A673 (cell line): ENCODE measurements around the gene DESI2.

Source experiments
- EZH2 ChIP-seq: fragments of 200-600 bp; sonication (generic); IDR thresholded peaks from 2 replicates; pipeline ENCODE4 v1.6.1; 2017; ENCODE audit warnings: borderline replicate concordance, low read depth, mild to moderate bottlenecking, mixed read lengths, antibody characterized with exemption, low read length; ENCODE audit not compliant: poor library complexity, severe bottlenecking
- TF ChIP-seq, protein P1 (sequence below): fragments of 300-800, 200-600 bp; sonication (generic); conservative IDR thresholded peaks from 2 replicates; pipeline ENCODE4 v1.5.1; 2017; ENCODE audit warnings: low read depth, mild to moderate bottlenecking, antibody characterized with exemption, low read length, moderate library complexity, mixed read lengths

DNA sequence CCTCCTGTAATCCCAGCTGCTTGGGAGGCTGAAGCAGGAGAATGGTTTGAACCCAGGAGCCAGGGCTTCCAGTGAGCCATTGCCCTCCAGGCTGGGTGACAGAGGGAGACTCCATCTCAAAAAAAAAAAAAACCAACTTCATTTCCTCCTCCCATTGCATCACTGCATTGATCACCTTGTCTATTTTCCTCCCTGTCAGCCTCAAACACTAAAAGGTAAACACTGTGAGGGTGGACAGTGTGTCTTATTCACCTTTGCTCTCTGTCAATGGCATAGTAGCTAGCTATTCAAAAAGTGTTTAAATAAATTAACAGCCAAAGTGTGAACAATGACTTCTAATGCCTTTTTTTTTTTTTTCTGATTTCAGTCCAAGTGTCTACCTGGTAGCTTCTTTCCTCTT is 13.4 kb upstream of the DESI2 start:
- TF ChIP-seq EZH2 = no peak
- TF ChIP-seq, protein P1, sequence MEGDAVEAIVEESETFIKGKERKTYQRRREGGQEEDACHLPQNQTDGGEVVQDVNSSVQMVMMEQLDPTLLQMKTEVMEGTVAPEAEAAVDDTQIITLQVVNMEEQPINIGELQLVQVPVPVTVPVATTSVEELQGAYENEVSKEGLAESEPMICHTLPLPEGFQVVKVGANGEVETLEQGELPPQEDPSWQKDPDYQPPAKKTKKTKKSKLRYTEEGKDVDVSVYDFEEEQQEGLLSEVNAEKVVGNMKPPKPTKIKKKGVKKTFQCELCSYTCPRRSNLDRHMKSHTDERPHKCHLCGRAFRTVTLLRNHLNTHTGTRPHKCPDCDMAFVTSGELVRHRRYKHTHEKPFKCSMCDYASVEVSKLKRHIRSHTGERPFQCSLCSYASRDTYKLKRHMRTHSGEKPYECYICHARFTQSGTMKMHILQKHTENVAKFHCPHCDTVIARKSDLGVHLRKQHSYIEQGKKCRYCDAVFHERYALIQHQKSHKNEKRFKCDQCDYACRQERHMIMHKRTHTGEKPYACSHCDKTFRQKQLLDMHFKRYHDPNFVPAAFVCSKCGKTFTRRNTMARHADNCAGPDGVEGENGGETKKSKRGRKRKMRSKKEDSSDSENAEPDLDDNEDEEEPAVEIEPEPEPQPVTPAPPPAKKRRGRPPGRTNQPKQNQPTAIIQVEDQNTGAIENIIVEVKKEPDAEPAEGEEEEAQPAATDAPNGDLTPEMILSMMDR = no peak
